ENCODE data around the gene AFF4. TPM values are rescaled to one million over a fixed set of nuclear protein-coding genes. Genes with fewer than 3 reads are reported as not detected.

Gene AFF4
- polyA plus RNA-seq, 2 of the 4 experiments (the other 2 are of a cell fraction): 22.1 to 43.5 TPM

- Histone ChIP-seq H3K9me3 (no peaks in the 10 kb centered on the region), H3K27ac (no peak overlapping the region), H3K4me2 (peak overlapping the region; percentile 92), H3K4me3 (peak overlapping the region; percentile 59; the same call in 1 of the 3 replicates), H3K4me1 (peaks cover 3% of the 10 kb centered on the region; the same call in 1 of the 3 replicates)
- WGBS (ENCODE audit: missing lambda C conversion rate): 82% methylated on average over 4 of the region's 4 CpGs
- ChIA-PET POLR2A (no interaction called here), CTCF (interaction anchor here (0.6 to 8.9 kb wide), 29 partner anchors 10 to 534 kb away, joined by 3 to 82 read pairs (median 7); partner anchors contain the start of genes CCNI2, GDF9, LEAP2 and UQCRQ)
- TF ChIP-seq PHF8 (IDR thresholded peaks at IDR 0.05; ENCODE audit: borderline replicate concordance, low read depth) (no peak), EHMT2 (IDR thresholded peaks at IDR 0.05; ENCODE audit: low read depth) (no peak), GATA3 (IDR thresholded peaks at IDR 0.05; ENCODE audit: borderline replicate concordance) (no peak), SMC3 (IDR thresholded peaks at IDR 0.05) (no peak), HEYL (CRISPR knock-in tag; IDR thresholded peaks at IDR 0.05) (no peak), USF2 (IDR thresholded peaks at IDR 0.05) (no peak), JUN (IDR thresholded peaks at IDR 0.05) (no peak), CHD2 (IDR thresholded peaks at IDR 0.05; ENCODE audit: low read length, partially characterized antibody) (no peak), RNF2 (IDR thresholded peaks at IDR 0.05; ENCODE audit: borderline replicate concordance, low read depth) (no peak), MAFK (IDR thresholded peaks at IDR 0.05; ENCODE audit: partially characterized antibody) (no peak), ZFP36 (IDR thresholded peaks at IDR 0.05; ENCODE audit: borderline replicate concordance, partially characterized antibody) (no peak), HOXB13 (CRISPR knock-in tag; IDR thresholded peaks at IDR 0.05; ENCODE audit: low read depth) (no peak), RFX5 (IDR thresholded peaks at IDR 0.05) (no peak), POLR2A (IDR thresholded peaks at IDR 0.05; ENCODE audit: low read length) (no peak), KDM1A (IDR thresholded peaks at IDR 0.05; ENCODE audit: low read depth) (no peak), HOXA7 (CRISPR knock-in tag; IDR thresholded peaks at IDR 0.05) (no peak), HES2 (IDR thresholded peaks at IDR 0.05) (no peak), PBX3 (IDR thresholded peaks at IDR 0.05) (no peak), NR3C1 (IDR thresholded peaks at IDR 0.05) (no peak)
- DNase-seq (ENCODE audit: low read depth in 1 of 2, low spot score in 1 of 2) (no peak), FAIRE-seq (no peak), ATAC-seq (no peak)
Measured at GRCh38 chr5:132828846-132829494, 134.5 kb downstream of the AFF4 start.

- WGBS (ENCODE audit: missing lambda C conversion rate): 85% methylated on average over 4 of the region's 4 CpGs
- no peak for ATAC-seq
- Histone ChIP-seq H3K4me3 (no peak overlapping the region), H3K27ac (no peak overlapping the region), H3K4me1 (peaks cover 3% of the 10 kb centered on the region; the same call in 1 of the 3 replicates), H3K9me3 (no peaks in the 10 kb centered on the region), H3K4me2 (no peak overlapping the region)
- POLR2A ChIA-PET: no interaction called here
- CTCF ChIA-PET: interaction anchor here (0.6 to 8.9 kb wide), 17 partner anchors 9 to 535 kb away, joined by 3 to 82 read pairs (median 8); partner anchors contain the start of genes CCNI2, GDF9, LEAP2 and UQCRQ
- no peak for FAIRE-seq
- no peak for DNase-seq (ENCODE audit: low read depth in 1 of 2, low spot score in 1 of 2)
- TF ChIP-seq FOXS1 (CRISPR knock-in tag; IDR thresholded peaks at IDR 0.05): no peak
- TF ChIP-seq HOXB5 (CRISPR knock-in tag; IDR thresholded peaks at IDR 0.05): no peak
- no peak for TF ChIP-seq CTCF (IDR thresholded peaks at IDR 0.05)
- no peak for TF ChIP-seq KDM5A (IDR thresholded peaks at IDR 0.05)
- no peak for TF ChIP-seq JUNB (IDR thresholded peaks at IDR 0.05)
- TF ChIP-seq RARB (CRISPR knock-in tag; IDR thresholded peaks at IDR 0.05): no peak
- TF ChIP-seq NR3C1 (IDR thresholded peaks at IDR 0.05): no peak
- TF ChIP-seq ELK1 (IDR thresholded peaks at IDR 0.05; ENCODE audit: low read depth, low read length): no peak
- TF ChIP-seq BCL3 (IDR thresholded peaks at IDR 0.05): no peak
- TF ChIP-seq POLR2AphosphoS2 (conservative IDR thresholded peaks at IDR 0.05; ENCODE audit: low read length): no peak
- no peak for TF ChIP-seq TFCP2L1 (CRISPR knock-in tag; IDR thresholded peaks at IDR 0.05)
- TF ChIP-seq KDM1A (IDR thresholded peaks at IDR 0.05; ENCODE audit: low read depth): no peak
- TF ChIP-seq GATA3 (IDR thresholded peaks at IDR 0.05; ENCODE audit: borderline replicate concordance): no peak
Measured at GRCh38 chr5:132827943-132828673, 135.3 kb downstream of the AFF4 start.

Measured in A549 (cell line).